Measurements from ENCODE around the gene CCDC157.

GRCh38 chr22:30408388-30409102 is 51.7 kb downstream of the CCDC157 start:
- no peak for TF ChIP-seq MEF2A (IDR thresholded peaks at IDR 0.05; ENCODE audit: control insufficient read depth, low read depth, low read length)
- TF ChIP-seq HOMEZ (CRISPR knock-in tag; IDR thresholded peaks at IDR 0.05), result no peak
- TF ChIP-seq MIER1 (IDR thresholded peaks at IDR 0.05; ENCODE audit: low read depth), result no peak
- TF ChIP-seq, protein P1, sequence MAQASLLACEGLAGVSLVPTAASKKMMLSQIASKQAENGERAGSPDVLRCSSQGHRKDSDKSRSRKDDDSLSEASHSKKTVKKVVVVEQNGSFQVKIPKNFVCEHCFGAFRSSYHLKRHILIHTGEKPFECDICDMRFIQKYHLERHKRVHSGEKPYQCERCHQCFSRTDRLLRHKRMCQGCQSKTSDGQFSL (CRISPR knock-in tag; IDR thresholded peaks at IDR 0.05), result no peak
- TF ChIP-seq, protein P1 (tag; IDR thresholded peaks at IDR 0.05), result no peak
- peak; percentile 70 for TF ChIP-seq FOSL1 (tag; conservative IDR thresholded peaks at IDR 0.05)
- TF ChIP-seq BCL6 (CRISPR knock-in tag; IDR thresholded peaks at IDR 0.05), result no peak
- no peak for TF ChIP-seq E2F1 (CRISPR knock-in tag; IDR thresholded peaks at IDR 0.05)
- TF ChIP-seq TRIM24 (IDR thresholded peaks at IDR 0.05), result no peak
- TF ChIP-seq USF1 (CRISPR knock-in tag; IDR thresholded peaks at IDR 0.05), result no peak
